ENCODE results near the gene SLC13A3. TPM values are rescaled to one million over a fixed set of nuclear protein-coding genes. Genes with fewer than 3 reads are reported as not detected.

The SLC13A3 gene
- total RNA-seq, 1 donor, result 4.3 TPM

- DNase-seq (ENCODE audit: low read depth), result no peak
- TF ChIP-seq CTCF (IDR thresholded peaks at IDR 0.05; ENCODE audit: insufficient read depth, low read depth, low read length), result no peak
- no peak overlapping the region for H3K4me3 ChIP-seq (ENCODE audit: low read depth, low read length)
Observed at GRCh38 chr20:46657137-46657536, 5.9 kb upstream of the SLC13A3 start.

- H3K4me3 ChIP-seq (ENCODE audit: low read depth, low read length), result no peak overlapping the region
- peak; percentile 8 for DNase-seq (ENCODE audit: low read depth)
- no peak for TF ChIP-seq CTCF (IDR thresholded peaks at IDR 0.05; ENCODE audit: insufficient read depth, low read depth, low read length)
Observed at GRCh38 chr20:46652699-46653098, 1.4 kb upstream of the SLC13A3 start.

- no peak for TF ChIP-seq CTCF (IDR thresholded peaks at IDR 0.05; ENCODE audit: insufficient read depth, low read depth, low read length)
- H3K4me3 ChIP-seq (ENCODE audit: low read depth, low read length), result no peak overlapping the region
- no peak for DNase-seq (ENCODE audit: low read depth)
Observed at GRCh38 chr20:46650575-46651090, 626 bp downstream of the SLC13A3 start.

- H3K4me3 ChIP-seq (ENCODE audit: low read depth, low read length), result no peak overlapping the region
- no peak for TF ChIP-seq CTCF (IDR thresholded peaks at IDR 0.05; ENCODE audit: insufficient read depth, low read depth, low read length)
- no peak for DNase-seq (ENCODE audit: low read depth)
Observed at GRCh38 chr20:46649965-46650542, 1.2 kb downstream of the SLC13A3 start.

GRCh38 chr20:46649650-46649949, 1.7 kb downstream of the SLC13A3 start:
- H3K4me3 ChIP-seq (ENCODE audit: low read depth, low read length), result no peak overlapping the region
- TF ChIP-seq CTCF (IDR thresholded peaks at IDR 0.05; ENCODE audit: insufficient read depth, low read depth, low read length), result no peak
- DNase-seq (ENCODE audit: low read depth), result no peak

- DNase-seq (ENCODE audit: low read depth), result no peak
- no peak for TF ChIP-seq CTCF (IDR thresholded peaks at IDR 0.05; ENCODE audit: insufficient read depth, low read depth, low read length)
- H3K4me3 ChIP-seq (ENCODE audit: low read depth, low read length), result no peak overlapping the region
Observed at GRCh38 chr20:46648903-46649649, 2.2 kb downstream of the SLC13A3 start.
